Neural crest cell (in vitro differentiated cells): Measurements from ENCODE around the gene STK4. TPM values are rescaled to one million over a fixed set of nuclear protein-coding genes. Genes with fewer than 3 reads are reported as not detected.

Experiments used
- DNase-seq: peaks from one replicate; pipeline ENCODE4 v3.0.0; 2021; ENCODE audit warnings: low read depth, mixed read lengths, low spot score
- H3K27ac Mint-ChIP-seq: one replicate; pipeline ENCODE4 v1.8.0; 2021; ENCODE audit warnings: mild to moderate bottlenecking, mixed read lengths; ENCODE audit not compliant: unreplicated experiment
- H3K27me3 Mint-ChIP-seq: 2 replicates; pipeline ENCODE4 v1.8.0; 2021; ENCODE audit warnings: low read depth, mild to moderate bottlenecking, mixed read lengths
- H3K36me3 Mint-ChIP-seq: 2 replicates; pipeline ENCODE4 v1.8.0; 2021; ENCODE audit warnings: low read depth, mild to moderate bottlenecking, mixed read lengths
- H3K4me1 Mint-ChIP-seq: 2 replicates; pipeline ENCODE4 v1.8.0; 2021; ENCODE audit warnings: mixed read lengths
- H3K4me3 Mint-ChIP-seq: one replicate; pipeline ENCODE4 v1.8.0; 2021; ENCODE audit warnings: mild to moderate bottlenecking, mixed read lengths
- H3K9me3 Mint-ChIP-seq: 2 replicates; pipeline ENCODE4 v1.8.0; 2021; ENCODE audit warnings: mixed read lengths
- CTCF ChIP-seq: fragments of 200-600 bp; sonication (generic); conservative IDR thresholded peaks from 2 replicates; pipeline ENCODE4 v1.5.0; 2021; ENCODE audit warnings: antibody characterized with exemption, mild to moderate bottlenecking
- total RNA-seq: library from RNA; stranded (reverse); gene quantifications from 2 replicates; pipeline ENCODE4 v1.2.1, GENCODE V29; 2021

The STK4 gene
- total RNA-seq, 1 donor from 2014 or later, result 41.2 TPM

GRCh38 chr20:44970243-44970757 lies 4.0 kb downstream of the STK4 start:
- no peak for DNase-seq
- Mint-ChIP-seq H3K4me3 (no peak overlapping the region), H3K9me3 (no peaks in the 10 kb centered on the region), H3K36me3 (peaks cover 8% of the 10 kb centered on the region), H3K27me3 (no peaks in the 10 kb centered on the region), H3K4me1 (peaks cover 43% of the 10 kb centered on the region), H3K27ac (no peak overlapping the region)
- TF ChIP-seq CTCF, result no peak

GRCh38 chr20:44973053-44973452 lies 6.7 kb downstream of the STK4 start:
- DNase-seq, result no peak
- no peak for TF ChIP-seq CTCF
- H3K27me3 Mint-ChIP-seq, result no peaks in the 10 kb centered on the region
- no peak overlapping the region for H3K4me3 Mint-ChIP-seq
- peaks cover 21% of the 10 kb centered on the region for H3K4me1 Mint-ChIP-seq
- H3K9me3 Mint-ChIP-seq, result no peaks in the 10 kb centered on the region
- peaks cover 8% of the 10 kb centered on the region for H3K36me3 Mint-ChIP-seq
- H3K27ac Mint-ChIP-seq, result no peak overlapping the region

- no peak for DNase-seq
- Mint-ChIP-seq H3K4me1 (no peaks in the 10 kb centered on the region), H3K9me3 (no peaks in the 10 kb centered on the region), H3K27ac (no peak overlapping the region), H3K27me3 (no peaks in the 10 kb centered on the region), H3K36me3 (peaks cover 8% of the 10 kb centered on the region), H3K4me3 (no peak overlapping the region)
- no peak for TF ChIP-seq CTCF
Measured at GRCh38 chr20:44976698-44977097, 10.4 kb downstream of the STK4 start.

- no peaks in the 10 kb centered on the region for H3K4me1 Mint-ChIP-seq
- no peaks in the 10 kb centered on the region for H3K27me3 Mint-ChIP-seq
- no peak for DNase-seq
- no peak for TF ChIP-seq CTCF
- no peak overlapping the region for H3K27ac Mint-ChIP-seq
- no peaks in the 10 kb centered on the region for H3K9me3 Mint-ChIP-seq
- no peak overlapping the region for H3K4me3 Mint-ChIP-seq
- H3K36me3 Mint-ChIP-seq, result peaks cover 9% of the 10 kb centered on the region
Measured at GRCh38 chr20:44979090-44979621, 12.8 kb downstream of the STK4 start.

GRCh38 chr20:44981736-44982406 lies 15.6 kb downstream of the STK4 start:
- H3K4me3 Mint-ChIP-seq, result no peak overlapping the region
- no peak for DNase-seq
- TF ChIP-seq CTCF, result no peak
- no peaks in the 10 kb centered on the region for H3K4me1 Mint-ChIP-seq
- no peaks in the 10 kb centered on the region for H3K27me3 Mint-ChIP-seq
- H3K36me3 Mint-ChIP-seq, result peaks cover 2% of the 10 kb centered on the region
- no peak overlapping the region for H3K27ac Mint-ChIP-seq
- no peaks in the 10 kb centered on the region for H3K9me3 Mint-ChIP-seq
